Small intestine (tissue), 7 donors: ENCODE results near the gene SPDEF. TPM values are rescaled to one million over a fixed set of nuclear protein-coding genes. Genes with fewer than 3 reads are reported as not detected.

Experiments used
- DNase-seq, 2 donors: peaks; one replicate each; pipeline versions ENCODE4 v3.0.0 to v3.0.0-alpha.2; 2013
- FAIRE-seq: peaks from 2 replicates; lab custom pipeline; 2012; peaks lifted over from hg19 to GRCh38; lab: Jason Lieb, UNC
- H3K27ac ChIP-seq, 3 donors: one replicate each; pipeline ENCODE4 v1.5.1; 2013; ENCODE audit warnings: low read length in 2 of 3, mild to moderate bottlenecking in 2 of 3, control low read depth in 1 of 3, inconsistent platforms in 1 of 3, low read depth in 1 of 3, moderate library complexity in 1 of 3
- H3K27me3 ChIP-seq, 3 donors: one replicate each; pipeline ENCODE4 v1.6.1; 2013; ENCODE audit warnings: low read length in 3 of 3, inconsistent platforms in 1 of 3; ENCODE audit not compliant: control insufficient read depth in 3 of 3, insufficient read depth in 3 of 3
- H3K36me3 ChIP-seq, 3 donors: one replicate each; pipeline ENCODE4 v1.6.1; 2013; ENCODE audit warnings: low read length in 3 of 3, inconsistent platforms in 1 of 3, low read depth in 1 of 3, mild to moderate bottlenecking in 1 of 3, moderate library complexity in 1 of 3; ENCODE audit not compliant: control insufficient read depth in 3 of 3, insufficient read depth in 2 of 3
- H3K4me1 ChIP-seq, 3 donors: one replicate each; pipeline ENCODE4 v1.6.1; 2013; ENCODE audit warnings: low read length in 2 of 3, inconsistent platforms in 1 of 3, low read depth in 1 of 3, mild to moderate bottlenecking in 1 of 3, moderate library complexity in 1 of 3; ENCODE audit not compliant: control insufficient read depth in 3 of 3, insufficient read depth in 2 of 3
- H3K4me3 ChIP-seq, 3 donors: one replicate each; pipeline ENCODE4 v1.5.1; 2013; ENCODE audit warnings: low read length in 3 of 3, control low read depth in 1 of 3, inconsistent platforms in 1 of 3, low read depth in 1 of 3, mild to moderate bottlenecking in 1 of 3, moderate library complexity in 1 of 3
- H3K9me3 ChIP-seq, 2 donors: one replicate each; pipeline ENCODE4 v1.6.1; 2013; ENCODE audit warnings: low read depth in 1 of 2, low read length in 1 of 2; ENCODE audit not compliant: control insufficient read depth in 2 of 2, insufficient read depth in 1 of 2
- WGBS, 3 donors: extraction: QIAGEN DNeasy Blood & Tissue Kit; methylation state at CpG; one replicate each; pipeline ENCODE4 v1.1.7; 2013; 5-methylcytosine and 5-hydroxymethylcytosine counted together
- polyA plus RNA-seq, 4 donors: library from polyadenylated mRNA; stranded (reverse) in 3 of 4; unstranded in 1 of 4; fragments of 200-250 nt in 3 of 4; fragments of 120-200 nt in 1 of 4; gene quantifications; one replicate each; pipeline versions ENCODE4 v1.2.1 to v1.2.3, GENCODE V29; 2013
- donor health status: healthy with polysubstance abuse.
- donor health status: control.
- donor health status: control.
- donor health status: Bipolar disorder and iron deficiency.
- donor health status: healthy.

SPDEF gene
- polyA plus RNA-seq, 4 donors = 10.9 to 20.6 (median 16.7) TPM

DNA sequence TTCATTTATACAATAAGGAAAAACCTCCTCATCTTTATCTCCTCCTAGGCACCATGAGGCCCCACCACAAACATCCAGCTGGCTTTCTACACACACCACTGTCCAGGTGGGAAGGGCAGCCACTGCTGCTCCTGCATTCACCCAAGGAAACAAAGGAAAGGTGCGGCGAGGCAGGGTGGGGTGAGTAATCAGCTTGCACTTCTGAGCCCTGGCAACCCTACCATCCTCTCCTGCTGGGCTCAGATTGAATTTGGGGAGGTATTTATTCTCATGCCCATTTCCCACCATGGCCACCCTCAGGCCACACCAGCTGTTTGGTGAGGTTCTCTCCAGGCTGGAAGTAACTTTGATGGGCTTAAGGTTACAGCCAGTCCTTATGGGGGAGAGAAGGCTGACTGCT, 31.2 kb upstream of the SPDEF start:
- FAIRE-seq (no peak), DNase-seq (no peak)
- H3K9me3 ChIP-seq = no peaks in the 10 kb centered on the region
- no peak overlapping the region for H3K27ac ChIP-seq
- H3K4me3 ChIP-seq = no peak overlapping the region
- WGBS, 3 donors = 55 to 86% (median 62%) methylated on average over 2 of the region's 2 CpGs
- no peaks in the 10 kb centered on the region for H3K27me3 ChIP-seq
- peaks cover 2 to 58% (median 5%) of the 10 kb centered on the region in 3 donors for H3K36me3 ChIP-seq
- no peaks in the 10 kb centered on the region for H3K4me1 ChIP-seq

DNA sequence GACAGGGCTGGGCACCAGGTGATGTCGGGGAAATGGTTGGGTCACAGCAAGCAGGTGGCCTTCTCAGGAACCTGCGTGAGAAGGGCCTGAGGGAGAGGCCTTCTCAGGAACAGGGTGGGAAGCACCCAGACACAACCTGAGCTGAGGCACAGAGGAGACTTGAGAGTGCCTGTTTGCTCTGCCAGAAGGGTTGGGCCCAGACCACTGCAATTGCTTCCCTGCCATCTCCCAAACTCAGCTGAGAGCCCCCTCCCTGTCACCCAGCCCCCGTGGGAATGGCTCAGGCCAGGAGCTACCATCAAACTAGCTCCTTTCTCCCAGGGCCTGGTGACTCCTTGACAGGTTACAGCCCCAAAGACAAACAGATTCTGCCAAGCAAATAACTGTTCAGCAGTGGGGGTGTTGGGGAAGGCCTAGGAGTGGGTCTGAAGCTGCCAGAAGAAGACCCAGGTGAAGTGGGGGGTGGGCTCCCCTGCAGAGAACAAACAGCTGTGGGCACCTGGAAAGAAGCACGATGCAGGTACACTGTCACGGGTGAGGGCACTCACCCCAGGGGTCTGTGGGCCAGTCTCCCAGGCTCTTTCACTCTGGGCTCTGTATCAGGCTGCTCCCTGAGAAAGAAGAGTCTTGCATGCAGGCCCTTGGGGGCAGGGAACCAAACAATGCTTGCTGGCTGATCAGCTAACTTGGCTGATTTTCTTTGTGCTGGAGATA, 30.4 kb upstream of the SPDEF start:
- no peaks in the 10 kb centered on the region for H3K4me1 ChIP-seq
- H3K4me3 ChIP-seq = no peak overlapping the region
- peaks cover 2 to 59% (median 5%) of the 10 kb centered on the region in 3 donors for H3K36me3 ChIP-seq
- no peak overlapping the region for H3K27ac ChIP-seq
- DNase-seq = no peak
- H3K27me3 ChIP-seq = no peaks in the 10 kb centered on the region
- WGBS, 3 donors = 78 to 90% (median 86%) methylated on average over 5 of the region's 5 CpGs
- no peaks in the 10 kb centered on the region for H3K9me3 ChIP-seq
- no peak for FAIRE-seq

DNA sequence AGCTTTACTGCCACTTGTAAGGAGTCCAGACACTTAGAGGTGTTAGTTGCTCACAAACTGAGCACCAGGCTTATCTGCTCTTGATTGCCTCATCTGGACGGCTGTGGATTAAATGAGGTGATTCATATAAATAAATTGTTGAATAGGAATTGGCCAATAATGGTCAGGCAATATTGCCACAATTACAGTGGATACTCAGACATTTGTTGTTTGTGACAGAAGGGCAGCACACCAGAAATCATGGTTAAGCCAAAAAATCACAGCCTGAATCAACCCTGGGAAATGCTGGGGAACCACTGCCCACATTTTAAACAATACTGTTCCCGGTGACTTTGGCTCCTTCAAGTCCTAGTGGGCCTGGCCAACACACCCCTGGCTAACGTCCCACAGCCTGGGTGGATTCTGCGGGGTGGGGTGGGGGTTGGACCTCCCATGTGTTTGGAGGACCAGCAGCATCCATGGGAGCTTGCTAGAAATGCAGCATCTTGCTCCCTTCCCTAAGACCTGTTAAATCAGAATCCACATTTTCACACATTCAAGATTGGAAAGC, 29.5 kb upstream of the SPDEF start:
- no peaks in the 10 kb centered on the region for H3K9me3 ChIP-seq
- 49 to 62% (median 58%) methylated on average over 4 of the region's 4 CpGs for WGBS, 3 donors
- peaks cover 2 to 62% (median 5%) of the 10 kb centered on the region in 3 donors for H3K36me3 ChIP-seq
- DNase-seq (no peak), FAIRE-seq (no peak)
- H3K4me3 ChIP-seq = no peak overlapping the region
- no peak overlapping the region for H3K27ac ChIP-seq
- no peaks in the 10 kb centered on the region for H3K27me3 ChIP-seq
- no peaks in the 10 kb centered on the region for H3K4me1 ChIP-seq

DNA sequence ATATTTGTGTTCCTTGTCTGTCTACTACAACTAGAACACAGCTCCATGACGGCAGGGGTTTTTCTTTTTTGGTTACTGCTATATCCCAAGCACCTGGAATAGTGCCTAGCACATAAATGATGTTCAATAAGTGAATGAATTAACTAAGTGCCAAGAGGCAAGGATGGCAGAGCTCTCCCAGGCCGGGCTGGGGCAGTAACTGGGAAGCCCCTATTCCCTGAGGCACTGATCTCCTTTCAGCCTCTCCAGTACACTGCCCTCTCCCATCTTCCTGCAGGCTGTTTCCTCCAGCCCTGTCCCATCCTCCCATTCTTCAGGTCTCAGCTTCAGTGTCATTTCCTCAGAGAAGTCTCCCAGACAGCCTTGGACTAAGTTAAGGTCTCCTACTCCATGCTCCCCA, 29.0 kb upstream of the SPDEF start:
- no peak for DNase-seq
- no peak for FAIRE-seq
- 76 to 89% (median 87%) methylated on average over 2 of the region's 2 CpGs for WGBS, 3 donors
- Histone ChIP-seq H3K4me3 (no peak overlapping the region), H3K36me3 (peaks cover 2 to 59% (median 5%) of the 10 kb centered on the region in 3 donors), H3K9me3 (no peaks in the 10 kb centered on the region), H3K27me3 (no peaks in the 10 kb centered on the region), H3K27ac (no peak overlapping the region), H3K4me1 (no peaks in the 10 kb centered on the region)

DNA sequence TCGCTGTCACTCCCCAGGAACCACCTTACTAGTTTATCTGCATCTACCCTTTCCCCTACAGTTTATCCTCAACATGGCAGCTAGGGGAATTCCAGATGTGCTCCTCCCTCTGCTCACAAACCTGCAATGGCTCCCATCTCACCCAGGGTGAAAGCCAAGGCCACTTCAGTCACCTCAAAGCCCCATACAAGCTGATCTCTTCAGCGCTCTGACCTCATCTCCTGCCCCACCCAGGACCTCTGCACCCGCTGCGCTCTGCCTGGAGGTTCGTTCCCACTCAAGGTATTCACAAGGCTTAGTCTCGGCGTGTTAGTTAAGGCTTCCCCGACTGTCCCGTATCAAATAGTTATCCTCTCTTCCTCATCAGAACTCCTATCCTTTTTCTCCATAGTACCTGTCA, 28.6 kb upstream of the SPDEF start:
- DNase-seq (no peak), FAIRE-seq (no peak)
- Histone ChIP-seq H3K4me3 (no peak overlapping the region), H3K9me3 (no peaks in the 10 kb centered on the region), H3K36me3 (peaks cover 2 to 57% (median 3%) of the 10 kb centered on the region in 3 donors), H3K27ac (no peak overlapping the region), H3K4me1 (no peaks in the 10 kb centered on the region), H3K27me3 (no peaks in the 10 kb centered on the region)
- 94 to 95% (median 95%) methylated on average over 9 of the region's 9 CpGs for WGBS, 3 donors

DNA sequence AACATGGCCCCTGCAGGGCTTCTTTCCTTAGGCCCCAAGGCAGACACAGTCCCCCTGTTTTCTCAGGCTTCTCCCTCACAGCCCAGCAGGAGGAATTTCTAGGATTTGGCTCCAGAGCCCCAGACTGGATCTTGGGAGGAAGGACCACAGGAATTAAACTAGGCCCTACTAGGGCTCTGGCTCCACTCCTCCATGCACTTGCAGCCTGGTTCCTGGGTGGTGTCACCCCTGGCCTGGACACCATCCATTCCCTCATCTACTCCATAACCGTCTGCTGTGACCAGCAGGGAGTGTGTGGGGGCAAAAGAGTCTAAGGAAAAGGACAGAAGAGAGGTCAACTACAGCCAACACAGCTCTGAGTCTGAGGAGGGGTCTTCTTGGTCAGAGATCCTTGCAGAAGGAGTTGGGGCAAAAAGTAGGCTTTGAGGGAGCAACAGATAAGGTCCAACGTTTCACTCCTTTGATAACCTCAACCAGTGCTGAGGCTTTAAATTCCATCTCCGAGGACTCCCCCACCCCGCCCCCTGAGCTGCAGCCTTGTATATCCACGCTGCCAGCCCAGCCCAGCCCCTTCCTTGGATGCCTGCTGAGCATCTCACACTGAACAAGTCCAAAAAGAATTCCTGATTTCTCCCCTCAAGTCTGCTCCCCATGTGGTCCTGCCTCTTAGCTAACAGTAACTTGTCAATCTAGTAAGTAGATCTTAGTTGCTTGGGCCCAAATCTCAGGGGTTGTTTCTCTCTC, 27.9 kb upstream of the SPDEF start:
- Histone ChIP-seq H3K27ac (no peak overlapping the region), H3K4me3 (no peak overlapping the region), H3K9me3 (no peaks in the 10 kb centered on the region), H3K27me3 (no peaks in the 10 kb centered on the region), H3K4me1 (no peaks in the 10 kb centered on the region), H3K36me3 (peaks cover 2 to 51% (median 2%) of the 10 kb centered on the region in 3 donors)
- 75 to 81% (median 78%) methylated on average over 5 of the region's 5 CpGs for WGBS, 3 donors
- FAIRE-seq = no peak
- no peak for DNase-seq

DNA sequence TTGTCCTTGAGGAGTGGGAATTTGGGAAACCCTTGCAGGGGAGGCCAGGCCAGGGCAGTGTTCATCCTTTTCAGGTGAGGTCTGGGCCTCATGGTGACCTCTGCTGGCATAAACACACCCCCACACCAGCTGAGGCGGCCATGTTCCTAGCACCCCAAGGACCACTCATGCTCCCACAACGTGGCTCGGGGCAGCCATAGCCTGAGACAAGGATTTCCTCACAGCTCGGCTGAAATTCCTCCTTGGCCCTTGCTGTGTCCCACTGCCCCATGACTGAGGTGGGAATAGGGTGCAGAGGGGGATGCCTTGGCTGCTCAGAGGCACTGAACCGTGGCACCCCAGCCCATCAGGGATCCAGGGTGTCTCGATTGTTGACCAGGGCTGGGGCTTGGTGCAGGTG, 27.3 kb upstream of the SPDEF start:
- no peaks in the 10 kb centered on the region for H3K4me1 ChIP-seq
- H3K9me3 ChIP-seq = no peaks in the 10 kb centered on the region
- DNase-seq = no peak
- no peak for FAIRE-seq
- H3K36me3 ChIP-seq = peaks cover 1 to 45% (median 2%) of the 10 kb centered on the region in 3 donors
- H3K4me3 ChIP-seq = no peak overlapping the region
- 88 to 97% (median 91%) methylated on average over 6 of the region's 6 CpGs for WGBS, 3 donors
- no peak overlapping the region for H3K27ac ChIP-seq
- H3K27me3 ChIP-seq = no peaks in the 10 kb centered on the region

DNA sequence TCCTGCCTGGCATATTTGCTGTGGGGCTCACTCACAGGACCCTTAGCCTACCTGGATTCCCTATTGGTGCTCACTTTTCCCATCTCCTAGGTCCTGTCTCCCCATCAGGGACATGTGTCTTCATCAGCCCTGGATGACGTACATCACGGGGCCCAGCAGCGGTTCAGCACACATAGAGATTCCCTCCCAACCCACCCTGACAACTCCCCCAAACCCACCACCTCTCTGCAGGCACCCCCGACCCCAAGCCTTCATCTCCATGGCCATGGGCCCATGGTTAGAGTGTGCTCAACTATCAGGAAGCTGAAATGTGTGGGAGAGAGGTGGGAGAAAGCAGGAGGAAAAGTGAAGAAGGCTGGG, 25.4 kb upstream of the SPDEF start:
- no peak for DNase-seq
- no peak for FAIRE-seq
- H3K9me3 ChIP-seq = no peaks in the 10 kb centered on the region

More for the DNA sequence above, 25.4 kb upstream of the SPDEF start:
- WGBS, 3 donors = 93 to 98% (median 97%) methylated on average over 4 of the region's 4 CpGs
- H3K4me1 ChIP-seq = no peaks in the 10 kb centered on the region
- H3K27me3 ChIP-seq = no peaks in the 10 kb centered on the region
- no peak overlapping the region for H3K4me3 ChIP-seq
- H3K36me3 ChIP-seq = peaks cover 0 to 28% (median 0%) of the 10 kb centered on the region in 3 donors
- H3K27ac ChIP-seq = no peak overlapping the region
